Kidney glomerular epithelial cell (primary cell): ENCODE measurements around the gene ATP5F1D.
"Not testable (repeated sequence)": the region's sequence is repeated elsewhere in the genome, so short reads cannot be mapped to it uniquely, and the experiment has no call there.

Source experiments
- DNase-seq: peaks from one replicate; lab custom pipeline; 2025; lab: John Stamatoyannopoulos, UW

The ATP5F1D gene

GRCh38 chr19:1241417-1242095 is at the start of gene ATP5F1D:
Gene ATP5F1D, plus strand, starts transcription at chr19:1241751. Its CDS starts 100 bp downstream, at chr19:1241851.
- DNase-seq = peak; percentile 89

- DNase-seq = no peak
These were observed 42.0 kb upstream of the ATP5F1D start for GRCh38 chr19:1199531-1199930.

DNA sequence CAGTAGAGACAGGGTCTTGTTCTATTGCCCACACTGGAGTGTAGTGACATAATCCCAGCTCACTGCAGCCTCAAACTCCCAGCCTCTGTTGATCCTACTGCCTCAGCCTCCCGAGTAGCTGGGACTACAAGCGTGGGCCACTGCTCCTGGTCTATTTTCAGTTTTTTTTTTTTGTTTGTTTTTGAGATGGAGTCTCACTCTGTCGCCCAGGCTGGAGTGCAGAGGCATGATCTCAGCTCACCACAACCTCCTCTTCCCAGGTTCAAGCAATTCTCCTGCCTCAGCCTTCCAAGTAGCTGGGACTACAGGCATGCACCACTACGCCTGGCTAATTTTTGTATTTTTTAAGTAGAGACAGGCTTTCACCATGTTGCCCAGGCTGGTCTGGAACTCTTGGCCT is 40.9 kb upstream of the ATP5F1D start:
- DNase-seq = not testable (repeated sequence)

GRCh38 chr19:1205114-1206099 is 36.1 kb upstream of the ATP5F1D start, which contains the start of gene STK11:
Gene STK11, plus strand, starts transcription at chr19:1205778. Its CDS starts 1,136 bp downstream, at chr19:1206914.
- peak; percentile 83 for DNase-seq

DNA sequence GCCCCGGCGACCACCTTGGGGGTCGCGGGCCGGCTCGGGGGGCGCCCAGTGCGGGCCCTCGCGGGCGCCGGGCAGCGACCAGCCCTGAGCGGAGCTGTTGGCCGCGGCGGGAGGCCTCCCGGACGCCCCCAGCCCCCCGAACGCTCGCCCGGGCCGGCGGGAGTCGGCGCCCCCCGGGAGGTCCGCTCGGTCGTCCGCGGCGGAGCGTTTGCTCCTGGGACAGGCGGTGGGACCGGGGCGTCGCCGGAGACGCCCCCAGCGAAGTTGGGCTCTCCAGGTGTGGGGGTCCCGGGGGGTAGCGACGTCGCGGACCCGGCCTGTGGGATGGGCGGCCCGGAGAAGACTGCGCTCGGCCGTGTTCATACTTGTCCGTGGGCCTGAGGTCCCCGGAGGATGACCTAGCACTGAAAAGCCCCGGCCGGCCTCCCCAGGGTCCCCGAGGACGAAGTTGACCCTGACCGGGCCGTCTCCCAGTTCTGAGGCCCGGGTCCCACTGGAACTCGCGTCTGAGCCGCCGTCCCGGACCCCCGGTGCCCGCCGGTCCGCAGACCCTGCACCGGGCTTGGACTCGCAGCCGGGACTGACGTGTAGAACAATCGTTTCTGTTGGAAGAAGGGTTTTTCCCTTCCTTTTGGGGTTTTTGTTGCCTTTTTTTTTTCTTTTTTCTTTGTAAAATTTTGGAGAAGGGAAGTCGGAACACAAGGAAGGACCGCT is 35.2 kb upstream of the ATP5F1D start:
- no peak for DNase-seq

GRCh38 chr19:1206864-1207450 is 34.6 kb upstream of the ATP5F1D start:
- DNase-seq = peak; percentile 76

DNA sequence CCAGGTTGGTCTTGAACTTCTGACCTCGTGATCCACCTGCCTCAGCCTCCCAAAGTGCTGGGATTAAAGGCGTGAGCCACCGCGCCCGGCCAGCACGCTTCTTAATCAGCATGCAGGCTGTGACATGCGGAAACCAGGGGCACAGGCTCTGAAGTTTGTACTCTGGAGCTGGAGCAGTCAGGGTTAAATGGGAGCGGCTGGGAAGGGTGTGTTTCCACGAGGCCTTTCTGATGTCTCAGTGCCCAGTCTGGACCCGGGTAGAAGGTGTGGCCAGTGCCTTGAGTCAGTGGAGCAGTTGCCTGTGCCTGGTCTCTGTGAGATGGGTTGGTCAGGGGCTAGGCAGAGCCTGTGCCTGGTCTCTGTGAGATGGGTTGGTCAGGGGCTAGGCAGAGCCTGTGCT is 32.7 kb upstream of the ATP5F1D start:
- DNase-seq = not testable (repeated sequence)

DNA sequence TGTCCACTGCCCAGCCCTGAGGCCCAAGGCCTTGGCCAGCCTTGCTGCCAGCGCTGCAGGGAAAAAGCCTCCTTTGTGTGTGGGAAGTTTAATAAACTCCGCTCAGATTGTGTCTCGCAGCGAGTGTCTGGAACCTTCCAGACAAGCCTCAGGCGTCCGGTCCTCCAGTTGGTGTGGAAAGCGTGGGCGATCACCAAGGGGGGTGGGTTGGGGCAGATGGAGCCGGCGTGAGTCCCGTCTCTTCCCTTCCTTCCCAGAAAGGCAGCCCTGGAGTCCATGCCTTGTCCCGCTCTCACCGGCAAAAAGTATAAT is 31.4 kb upstream of the ATP5F1D start:
- no peak for DNase-seq

- no peak for DNase-seq
These were observed 29.9 kb upstream of the ATP5F1D start for GRCh38 chr19:1211494-1212234.

DNA sequence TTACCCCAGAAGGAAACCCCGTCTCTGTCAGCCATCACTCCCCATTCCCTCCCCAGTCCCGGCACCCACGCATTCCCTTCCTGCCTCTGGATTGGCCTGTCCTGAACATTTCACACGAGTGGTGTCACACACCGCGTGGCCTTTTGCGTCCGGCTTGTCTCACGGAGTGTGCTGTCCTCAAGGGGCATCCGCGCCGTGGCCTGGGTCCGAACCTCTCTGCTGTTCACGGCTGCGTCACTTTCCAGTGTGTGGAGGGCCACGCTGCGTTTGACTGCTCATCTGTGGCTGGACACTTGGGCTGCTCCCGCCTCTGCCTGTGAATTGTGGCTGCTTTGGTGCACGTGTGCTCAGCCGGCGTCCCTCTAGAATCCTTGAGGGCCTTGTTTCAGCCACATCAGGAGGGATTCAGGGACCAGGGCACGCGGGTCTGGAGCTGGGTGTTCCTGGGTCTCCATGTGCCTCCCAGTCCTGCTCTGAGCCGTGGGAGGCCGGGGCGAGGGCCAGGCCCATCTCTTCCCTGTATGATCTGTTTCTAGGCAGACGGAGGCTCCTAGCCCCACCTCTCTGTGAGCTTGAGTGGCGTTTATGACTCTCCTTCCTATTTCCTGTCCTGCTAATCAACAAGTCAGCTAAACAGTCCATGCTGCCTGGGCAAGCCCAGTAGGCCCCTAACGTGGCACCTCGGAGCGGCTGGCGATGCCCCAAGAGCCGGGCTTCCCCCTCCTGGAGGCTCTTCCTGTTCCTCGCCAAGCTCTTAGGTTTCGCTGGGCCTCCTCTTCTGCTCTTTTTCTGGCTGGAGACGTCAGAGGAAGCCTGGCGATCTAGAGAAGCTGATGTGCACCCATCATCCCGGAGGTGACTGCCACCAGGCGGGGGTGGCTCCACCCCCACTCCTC is 27.9 kb upstream of the ATP5F1D start:
- peak; percentile 77 for DNase-seq

- no peak for DNase-seq
These were observed 27.2 kb upstream of the ATP5F1D start for GRCh38 chr19:1214299-1214861.

GRCh38 chr19:1214862-1215731 is 26.5 kb upstream of the ATP5F1D start:
- no peak for DNase-seq

DNA sequence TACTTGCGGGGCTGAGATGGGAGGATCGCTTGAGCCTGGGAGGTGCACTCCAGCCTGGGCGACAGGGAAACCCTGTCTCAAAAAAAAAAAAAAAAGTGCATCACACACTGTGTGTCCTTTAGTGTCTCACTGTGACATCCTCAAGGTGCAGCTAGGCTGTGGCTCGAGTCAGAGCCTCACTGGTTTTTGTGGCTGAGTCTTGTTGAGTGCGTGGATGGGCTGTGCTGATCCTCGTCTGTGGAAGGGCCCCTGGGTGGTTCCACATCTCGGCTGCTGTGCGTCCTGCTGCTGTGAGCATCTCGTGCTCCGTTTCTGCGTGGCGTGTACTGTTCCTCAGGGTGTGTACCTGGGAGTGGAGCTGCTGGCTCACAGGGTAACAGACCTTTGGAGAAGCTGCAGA is 24.8 kb upstream of the ATP5F1D start:
- no peak for DNase-seq

- DNase-seq = no peak
These were observed 24.2 kb upstream of the ATP5F1D start for GRCh38 chr19:1217366-1217765.

DNA sequence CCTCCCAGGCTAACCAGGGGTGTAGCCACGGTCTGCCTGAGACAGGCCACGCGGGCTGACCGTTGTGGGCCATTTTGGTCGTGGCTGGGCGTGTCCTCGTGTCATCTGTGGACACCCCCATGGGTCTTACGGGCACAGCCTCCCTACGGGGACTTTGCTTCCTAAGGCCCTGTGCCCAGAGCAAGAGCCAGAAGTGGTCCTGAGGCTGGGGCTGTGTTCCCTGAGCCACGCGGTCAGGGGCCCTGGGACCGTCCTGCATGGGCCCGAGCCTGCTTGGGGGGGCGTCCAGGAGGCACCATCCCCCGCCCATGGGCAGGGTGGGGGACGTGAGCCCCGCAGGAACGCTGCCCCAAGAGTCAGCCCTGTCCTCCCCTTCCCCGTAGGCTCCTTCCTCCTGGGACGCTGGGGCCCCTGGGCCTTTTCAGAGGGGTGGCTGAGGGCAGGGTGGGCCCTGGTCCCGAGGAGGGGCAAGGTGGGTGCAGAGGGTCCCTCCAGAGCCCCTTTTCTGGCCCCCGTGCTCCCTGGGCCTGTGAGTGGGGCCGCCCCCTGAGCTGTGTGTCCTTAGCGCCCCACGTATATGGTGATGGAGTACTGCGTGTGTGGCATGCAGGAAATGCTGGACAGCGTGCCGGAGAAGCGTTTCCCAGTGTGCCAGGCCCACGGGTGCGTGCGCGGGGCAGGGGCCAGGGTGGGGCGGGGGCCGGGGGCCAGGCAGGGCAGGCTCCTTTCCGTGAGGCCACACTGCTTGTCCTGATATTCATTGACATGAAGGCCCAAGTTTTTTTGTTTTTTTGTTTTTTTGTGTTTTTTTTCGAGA is 22.6 kb upstream of the ATP5F1D start:
- DNase-seq = no peak

DNA sequence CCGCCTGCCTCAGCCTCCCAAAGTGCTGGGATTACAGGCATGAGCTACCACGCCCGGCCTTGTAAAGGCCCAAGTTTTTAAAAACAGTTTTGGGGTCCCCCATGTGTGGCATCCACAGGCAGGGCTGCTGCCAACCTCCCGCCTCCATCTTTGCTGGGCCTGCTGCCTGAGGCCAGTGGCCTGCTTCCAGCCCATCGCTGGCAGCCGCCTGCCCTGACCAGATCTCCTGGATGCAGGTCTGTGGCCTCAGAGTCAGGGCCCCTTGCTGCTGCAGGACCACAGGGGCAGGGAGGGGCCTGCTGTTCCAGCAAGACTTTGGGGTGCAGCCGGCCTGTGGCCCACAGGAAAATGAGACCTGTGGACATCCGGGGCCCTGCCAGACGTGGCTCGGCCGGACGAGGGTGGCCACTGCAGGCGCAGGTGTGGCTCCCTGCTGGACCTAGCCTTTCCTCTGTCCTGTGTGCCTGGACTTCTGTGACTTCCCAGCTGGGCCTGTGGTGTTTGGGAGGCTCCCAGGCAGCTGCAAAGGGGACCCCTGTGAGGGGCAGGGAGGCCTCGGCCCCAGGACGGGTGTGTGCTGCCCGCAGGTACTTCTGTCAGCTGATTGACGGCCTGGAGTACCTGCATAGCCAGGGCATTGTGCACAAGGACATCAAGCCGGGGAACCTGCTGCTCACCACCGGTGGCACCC is 21.6 kb upstream of the ATP5F1D start:
- no peak for DNase-seq

DNA sequence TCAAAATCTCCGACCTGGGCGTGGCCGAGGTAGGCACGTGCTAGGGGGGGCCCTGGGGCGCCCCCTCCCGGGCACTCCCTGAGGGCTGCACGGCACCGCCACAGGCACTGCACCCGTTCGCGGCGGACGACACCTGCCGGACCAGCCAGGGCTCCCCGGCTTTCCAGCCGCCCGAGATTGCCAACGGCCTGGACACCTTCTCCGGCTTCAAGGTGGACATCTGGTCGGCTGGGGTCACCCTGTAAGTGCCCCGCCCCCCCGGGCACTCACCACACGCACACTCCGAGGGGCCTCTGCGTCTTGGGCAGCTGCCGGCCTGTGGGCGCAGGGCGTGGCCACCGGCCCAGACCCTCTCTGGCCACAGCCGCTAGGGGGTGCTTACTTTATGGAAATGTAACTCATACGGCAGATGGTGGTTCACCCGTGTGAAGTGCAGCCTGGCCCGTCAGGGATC is 21.0 kb upstream of the ATP5F1D start:
- no peak for DNase-seq
